MV-4-11 (cell line): ENCODE results near the gene FAM200C.
"Not testable (repeated sequence)": the region's sequence is repeated elsewhere in the genome, so short reads cannot be mapped to it uniquely, and the experiment has no call there.

Experiments
- DNase-seq: peaks from one replicate; lab custom pipeline; 2025; lab: John Stamatoyannopoulos, UW

The FAM200C gene

DNA sequence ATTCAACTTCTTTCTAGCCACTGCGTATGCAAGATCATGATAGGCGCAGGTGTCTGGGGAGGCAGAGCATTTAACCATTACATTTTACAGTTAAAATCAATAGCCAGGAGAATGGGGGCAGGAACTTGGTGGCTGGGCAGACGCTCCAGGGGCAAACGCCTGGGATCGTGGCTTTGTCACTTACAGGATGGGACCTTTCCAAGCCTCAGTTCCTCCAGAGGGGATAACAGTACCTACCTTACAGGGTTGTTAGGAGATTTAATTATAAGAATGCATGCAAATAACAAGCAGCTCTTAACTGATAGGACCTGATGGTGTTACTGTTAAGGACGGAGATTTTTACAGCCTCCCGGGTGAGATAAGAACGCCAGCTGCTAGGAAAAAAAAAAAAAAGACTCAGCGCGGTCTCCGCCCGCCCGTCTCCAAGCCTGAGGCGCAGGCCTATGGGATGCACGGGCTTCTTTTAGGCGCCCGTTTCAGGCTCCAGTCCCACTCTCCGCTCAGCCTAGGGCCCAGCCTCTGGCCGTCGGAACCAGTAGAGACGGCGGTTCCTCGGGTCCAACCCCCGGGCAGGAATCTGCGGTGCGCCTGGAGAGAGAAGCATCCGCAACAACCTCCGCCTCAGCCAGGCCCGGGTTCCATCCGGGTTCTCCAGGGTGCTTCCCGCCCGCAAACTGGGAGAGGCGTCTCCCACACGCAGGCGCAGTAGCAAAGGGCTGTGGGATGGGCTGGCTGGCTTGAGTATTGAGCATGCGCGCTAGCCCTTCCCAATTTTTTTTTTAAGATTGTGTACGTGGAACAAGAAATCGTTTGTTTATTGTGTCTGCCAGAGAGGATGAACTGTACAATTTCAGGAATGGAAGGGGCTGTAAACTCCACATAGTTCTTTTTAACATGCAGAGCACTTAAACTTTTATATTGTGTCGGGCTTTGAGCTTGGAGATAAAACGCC is at the start of gene FAM200C:
FAM200C (minus strand) TSS at position 653 of the 952 bp plus-strand sequence. CDS start 4,564 bp downstream, outside the sequence.
- peak; percentile 84 for DNase-seq

DNA sequence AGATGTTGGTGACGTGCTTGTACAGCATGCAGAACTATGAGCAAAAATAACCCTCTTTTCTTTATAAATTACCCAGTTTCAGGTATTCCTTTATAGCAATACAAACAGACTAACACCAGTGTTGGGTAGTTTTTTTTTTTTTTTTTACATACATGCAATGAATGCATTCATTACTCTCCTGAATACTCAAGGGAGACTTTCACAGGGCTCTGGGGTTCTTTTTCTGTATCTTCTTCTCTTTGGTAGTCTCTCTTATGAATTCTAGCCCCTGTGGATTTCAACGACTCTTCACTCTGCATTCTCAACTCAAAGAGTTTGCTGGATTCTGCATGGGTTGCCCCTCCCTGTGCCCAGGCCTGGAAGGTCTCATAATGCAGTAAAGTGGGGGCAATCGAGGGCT is 49.6 kb upstream of the FAM200C start:
- DNase-seq: no peak

DNA sequence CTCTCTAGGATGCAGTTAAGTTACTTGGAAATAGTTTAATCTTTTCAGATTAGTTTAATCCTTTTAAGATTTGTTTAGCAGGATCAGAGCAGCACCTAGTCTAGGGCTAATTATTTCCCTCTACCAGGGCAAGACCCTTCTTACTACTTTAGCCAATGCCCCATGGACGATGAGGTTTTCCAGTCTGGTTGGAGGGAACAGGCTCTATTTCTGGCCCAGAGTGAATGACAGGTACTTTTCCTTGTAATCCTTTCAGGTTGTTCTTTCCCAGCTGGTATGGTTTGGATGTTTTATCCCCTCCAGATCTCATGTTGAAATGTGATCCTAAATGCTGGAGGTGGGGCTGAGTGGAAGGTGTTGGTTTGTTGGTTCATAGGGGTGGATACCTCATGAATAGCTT is 49.0 kb upstream of the FAM200C start:
- no peak for DNase-seq

DNA sequence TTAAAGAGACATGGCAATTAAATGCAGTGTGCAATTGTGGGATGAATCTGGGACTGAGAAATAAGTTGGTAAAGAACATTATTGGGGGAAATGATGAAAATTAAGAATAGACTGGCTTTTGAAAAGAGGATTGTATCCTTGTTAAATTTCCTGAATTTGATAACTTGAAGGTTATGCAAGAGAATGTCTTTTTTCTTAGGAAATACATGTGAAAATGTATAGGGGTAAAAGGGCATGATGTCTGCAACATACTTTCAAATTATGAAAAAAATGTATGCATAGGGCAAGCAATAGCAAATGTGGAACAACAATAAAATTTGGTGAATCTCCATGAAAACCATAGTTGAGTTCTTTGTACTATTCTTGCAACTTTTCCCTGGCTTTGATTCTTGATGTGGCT is 45.9 kb upstream of the FAM200C start:
- DNase-seq: no peak

DNA sequence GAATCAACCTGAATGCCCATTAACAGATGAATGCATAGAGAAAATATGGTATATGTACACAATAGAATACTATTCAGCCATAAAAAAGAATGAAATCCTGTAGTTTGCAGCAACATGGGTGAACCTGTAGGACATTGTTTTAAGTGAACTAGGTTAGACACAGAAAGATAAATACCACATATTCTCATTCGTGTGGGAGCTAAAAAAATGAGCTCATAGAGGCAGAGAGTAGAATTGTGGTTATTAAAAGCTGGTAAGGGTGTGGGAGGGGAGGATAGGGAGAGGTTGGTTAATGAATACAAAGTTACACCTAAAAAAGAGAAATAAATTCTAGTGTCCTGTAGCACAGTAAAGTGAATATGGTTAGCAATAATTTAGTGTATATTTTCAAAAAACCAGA is 45.3 kb upstream of the FAM200C start:
- no peak for DNase-seq

DNA sequence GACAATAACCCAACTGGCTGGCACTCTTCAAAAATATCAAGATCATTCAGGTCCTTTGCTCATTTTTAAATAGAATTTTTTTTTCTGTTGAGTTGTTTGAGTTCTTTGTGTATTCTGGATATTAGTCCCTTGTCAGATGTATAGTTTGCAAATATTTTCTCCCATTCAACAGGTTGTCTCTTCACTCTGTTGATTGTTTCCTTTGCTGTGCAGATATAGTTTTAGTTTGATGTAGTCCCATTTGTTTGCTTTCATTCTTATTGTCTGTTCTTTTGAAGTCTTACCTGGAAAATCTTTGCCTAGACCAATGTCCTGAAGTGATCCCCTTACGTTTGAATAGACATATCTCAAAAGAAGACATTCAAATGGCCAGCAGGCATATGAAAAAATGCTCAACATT is 44.6 kb upstream of the FAM200C start:
- DNase-seq: no peak

DNA sequence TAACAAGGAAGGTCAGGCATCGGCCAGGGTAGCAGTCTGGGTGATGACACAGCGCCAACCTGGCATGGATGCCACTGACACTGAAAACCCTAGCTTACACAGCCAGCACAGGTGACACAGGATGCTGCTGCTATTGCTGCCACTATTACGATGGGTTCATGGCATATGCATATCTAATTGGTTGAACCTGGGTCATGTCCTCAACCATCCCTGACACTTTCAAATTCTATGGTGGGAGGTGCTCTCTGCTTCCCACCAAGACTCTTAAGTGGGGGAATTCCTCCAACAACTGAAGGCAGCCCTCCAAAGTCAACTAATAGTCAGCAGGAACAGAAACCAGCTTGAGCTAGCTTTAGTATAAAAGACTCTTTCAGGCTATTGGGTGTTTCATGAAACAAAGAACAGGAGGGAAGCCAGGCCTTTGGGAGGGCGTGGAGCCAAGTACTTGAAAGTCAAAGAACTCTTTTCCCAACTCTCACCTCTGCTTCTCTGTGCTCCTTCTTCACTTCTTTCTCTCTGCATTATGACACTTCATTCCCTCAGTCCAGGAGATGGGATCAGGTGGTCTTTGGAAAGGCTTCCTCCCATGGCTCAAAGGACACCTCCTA is 43.1 kb upstream of the FAM200C start:
- DNase-seq: no peak

DNA sequence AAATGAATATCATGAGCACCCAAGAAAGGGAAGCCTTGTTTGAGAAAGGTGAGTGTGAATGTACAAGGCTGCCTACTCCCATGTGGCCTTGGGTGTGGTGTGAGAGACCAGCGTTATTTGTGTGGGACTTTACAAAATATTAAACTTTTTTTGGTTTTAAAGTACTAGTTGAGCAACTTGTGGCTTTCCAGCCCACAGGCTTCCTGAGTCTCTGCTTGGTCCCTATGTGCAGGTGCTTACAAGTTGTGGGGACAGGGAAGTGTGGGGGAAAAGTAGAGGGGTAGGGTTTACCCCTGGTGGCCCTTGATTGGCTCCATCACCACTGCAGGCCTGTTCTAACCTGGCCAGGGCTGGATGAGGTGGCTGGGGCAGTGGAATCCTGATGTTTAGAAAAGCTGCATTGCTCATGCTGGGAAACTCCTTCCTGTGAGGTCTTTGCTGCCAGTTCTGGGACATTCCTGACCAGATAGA is 41.5 kb upstream of the FAM200C start:
- no peak for DNase-seq

DNA sequence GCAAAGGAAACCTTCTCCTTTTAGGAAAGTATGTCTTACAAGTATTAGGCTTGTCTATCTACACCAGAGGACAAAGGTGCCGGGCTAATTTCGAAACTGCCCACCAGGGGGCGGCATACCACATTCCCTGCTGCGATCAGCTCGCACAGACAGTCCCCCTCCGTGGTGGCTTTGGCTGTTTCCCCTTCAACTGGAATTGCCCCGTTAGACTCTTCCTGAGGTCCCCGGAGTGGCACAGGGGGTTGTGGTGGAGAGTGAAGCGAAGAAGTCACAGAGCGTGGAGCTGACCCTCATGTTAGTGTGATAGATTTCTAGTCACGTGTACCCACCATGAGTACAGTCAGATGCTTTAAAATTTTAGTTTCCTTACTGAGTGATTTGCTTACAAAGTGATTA is 39.3 kb upstream of the FAM200C start:
- DNase-seq: peak; percentile 65

DNA sequence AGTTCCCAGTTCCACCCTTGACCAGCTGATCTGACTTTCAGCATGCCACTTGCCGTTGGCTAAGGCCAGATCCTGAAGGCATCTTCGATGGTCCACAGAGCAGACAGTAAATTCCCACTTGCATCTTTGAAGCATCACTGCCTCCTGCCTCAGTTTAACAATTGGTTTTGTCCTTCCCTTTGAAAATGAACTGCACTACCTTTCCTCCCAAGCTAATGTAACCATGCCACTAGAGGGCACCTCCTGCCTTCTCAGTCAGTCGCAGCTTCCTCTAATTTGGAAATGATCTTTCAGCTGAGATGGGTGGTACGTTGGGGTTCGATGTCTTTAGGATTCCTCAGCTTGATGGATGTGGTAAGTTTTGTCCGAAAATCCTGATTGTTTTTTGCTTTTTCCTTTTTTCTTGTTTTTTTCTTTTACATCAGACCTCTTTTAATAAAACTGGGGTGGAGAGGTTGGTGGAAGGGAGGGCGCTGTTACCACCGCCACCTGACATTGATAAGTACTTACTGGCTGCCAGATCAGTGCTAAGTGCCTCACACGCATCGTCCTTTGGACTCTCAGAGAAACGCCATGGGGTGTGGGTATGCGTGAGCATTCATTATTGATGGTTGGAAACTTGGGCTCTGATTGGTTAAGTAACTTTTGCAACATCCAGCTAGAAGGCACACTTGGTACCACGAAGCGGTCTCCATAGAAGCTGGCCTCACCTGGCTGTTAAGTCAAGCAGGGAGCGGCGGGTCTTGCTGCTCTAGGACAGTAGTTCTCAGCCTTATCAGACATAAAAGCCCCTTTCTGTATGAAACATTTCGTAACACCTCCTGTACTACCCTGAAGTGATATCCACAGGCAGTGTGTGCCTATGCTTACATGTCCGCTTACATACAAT is 38.7 kb upstream of the FAM200C start:
- DNase-seq: peak; percentile 47

DNA sequence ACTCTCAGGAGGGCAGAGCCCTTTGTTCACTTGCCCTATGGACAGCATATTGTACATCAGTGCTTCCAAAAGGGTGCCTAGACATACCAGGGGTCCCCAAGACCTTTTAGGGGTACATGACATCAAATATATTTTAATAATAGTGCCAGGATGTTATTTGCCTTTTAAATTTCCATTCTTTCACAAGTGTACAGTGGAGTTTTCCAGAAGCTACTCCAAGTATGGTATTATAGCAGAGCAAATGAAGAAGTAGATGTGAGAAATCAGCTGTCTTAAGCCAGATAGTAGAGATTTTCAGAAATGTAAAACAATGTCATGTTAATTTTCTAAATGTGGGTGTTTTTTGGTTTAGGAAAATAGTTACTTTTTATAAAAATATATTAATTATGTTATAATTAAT is 37.4 kb upstream of the FAM200C start:
- no peak for DNase-seq

DNA sequence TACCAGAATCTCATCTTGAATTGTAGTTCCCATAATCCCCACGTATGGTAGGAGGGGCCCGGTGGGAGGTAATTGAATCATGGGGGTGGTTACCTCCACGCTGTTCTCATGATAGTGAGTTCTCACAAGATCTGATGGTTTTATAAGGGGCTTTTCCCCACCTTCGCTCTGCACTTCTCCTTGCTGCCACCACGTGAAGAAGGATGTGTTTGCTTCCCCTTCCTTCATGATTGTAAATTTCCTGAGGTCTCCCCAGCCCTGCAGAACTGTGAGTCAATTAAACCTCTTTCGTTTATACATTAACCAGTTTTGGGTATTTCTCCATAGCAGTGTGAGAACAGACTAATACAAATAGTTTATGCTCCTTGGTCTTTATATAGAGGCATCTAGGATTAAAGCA is 36.8 kb upstream of the FAM200C start:
- DNase-seq: not testable (repeated sequence)

DNA sequence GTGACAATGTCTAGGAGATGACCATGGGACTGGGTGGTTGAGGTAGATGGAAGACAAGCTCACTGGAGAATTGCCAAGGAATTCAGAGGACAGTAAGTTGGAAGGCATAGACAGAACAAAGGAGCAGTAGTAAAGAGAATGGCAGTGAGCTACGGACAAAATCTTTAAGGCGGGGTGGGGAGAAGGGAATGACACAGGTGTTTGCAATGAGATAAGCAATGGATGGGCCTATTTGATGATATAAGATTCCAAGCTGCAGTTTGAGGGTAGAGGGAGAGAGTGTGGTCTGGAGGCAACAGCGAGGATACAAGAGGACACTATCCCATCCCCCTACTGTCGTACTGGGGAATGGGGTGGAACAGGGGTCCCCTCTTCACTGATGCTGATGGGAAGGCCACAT is 36.2 kb upstream of the FAM200C start:
- no peak for DNase-seq

DNA sequence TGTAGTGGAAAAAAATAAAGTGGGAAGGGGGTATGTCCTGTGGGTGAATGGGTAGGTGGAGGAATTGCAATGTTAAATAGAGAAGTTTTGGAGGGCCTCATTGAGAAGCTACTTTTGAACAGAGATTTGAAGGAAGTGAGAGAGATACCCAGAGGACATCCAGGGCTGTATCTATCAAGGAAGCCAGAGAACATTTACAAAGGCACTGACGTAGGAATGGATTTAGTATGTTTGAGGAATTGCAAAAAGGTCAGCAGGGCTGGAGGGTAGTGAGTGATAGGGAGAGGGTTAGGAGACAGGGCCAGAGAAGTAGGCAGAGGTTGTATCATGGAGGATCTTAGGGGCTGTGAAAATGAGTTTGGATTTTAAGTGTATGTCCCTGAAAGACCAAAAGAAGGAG is 35.7 kb upstream of the FAM200C start:
- DNase-seq: no peak

DNA sequence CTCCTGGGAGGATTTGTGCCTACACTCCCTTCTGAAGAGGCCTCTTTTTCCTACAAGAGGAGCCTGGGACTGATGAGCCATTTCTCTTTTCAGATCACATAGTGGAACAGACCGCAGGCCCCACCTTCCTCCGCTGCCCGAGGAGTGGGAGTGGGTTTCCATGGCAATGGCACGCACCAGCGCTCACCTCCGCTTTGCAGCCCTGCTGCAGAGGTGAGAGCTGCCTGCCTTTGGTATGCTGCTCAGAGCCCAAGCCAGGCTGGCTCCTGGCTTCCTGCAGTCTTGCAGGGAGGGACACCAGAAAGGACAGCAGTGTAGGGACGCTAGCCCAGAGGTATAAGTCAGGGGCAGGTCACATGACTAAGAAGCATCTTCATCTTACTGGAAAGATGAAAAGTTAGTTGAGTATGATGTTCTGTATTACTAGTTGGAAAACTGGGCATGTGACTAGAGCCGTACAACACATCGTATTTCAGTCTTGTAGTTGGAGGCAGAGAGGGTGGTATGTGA is 34.2 kb upstream of the FAM200C start:
- DNase-seq: no peak

DNA sequence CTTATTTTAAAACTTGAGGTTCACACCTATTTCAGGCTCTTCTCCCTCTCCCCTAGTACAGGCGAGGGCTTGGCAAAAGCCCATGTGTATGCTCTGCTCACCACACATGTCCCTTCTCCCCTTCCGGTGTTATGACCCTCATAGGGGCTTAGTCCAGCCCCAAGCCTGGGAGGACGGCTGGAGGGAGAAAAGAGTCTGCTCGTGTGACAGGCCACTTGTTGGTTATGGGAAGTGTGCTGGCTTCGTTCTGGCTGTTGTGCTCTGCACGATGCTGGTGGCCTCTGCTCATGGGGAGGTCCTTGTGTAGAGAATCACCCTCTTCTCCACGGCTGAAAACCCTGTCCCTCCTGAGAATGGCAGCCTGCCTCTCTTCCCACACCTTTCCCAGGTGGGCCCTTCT is 32.9 kb upstream of the FAM200C start:
- DNase-seq: no peak

DNA sequence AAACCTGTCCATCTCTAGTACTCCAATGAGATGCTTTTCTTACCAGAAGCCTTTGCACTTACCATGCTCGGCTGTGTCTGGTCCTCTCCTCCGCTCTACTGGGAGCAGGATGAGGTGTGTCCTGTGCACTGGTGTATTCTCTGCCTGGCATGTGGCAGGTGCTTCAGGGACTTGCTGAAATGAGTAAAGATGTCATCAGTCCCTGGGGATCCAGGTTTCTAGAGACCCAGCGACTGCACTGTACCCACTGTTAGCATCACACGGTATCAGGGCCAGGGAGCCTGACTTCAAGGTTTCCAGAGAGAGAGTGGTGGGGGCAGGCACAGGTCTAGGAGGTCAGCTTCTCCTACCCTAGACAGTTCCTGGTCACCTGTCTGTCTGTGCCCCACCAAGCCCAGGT is 32.3 kb upstream of the FAM200C start:
- DNase-seq: no peak

DNA sequence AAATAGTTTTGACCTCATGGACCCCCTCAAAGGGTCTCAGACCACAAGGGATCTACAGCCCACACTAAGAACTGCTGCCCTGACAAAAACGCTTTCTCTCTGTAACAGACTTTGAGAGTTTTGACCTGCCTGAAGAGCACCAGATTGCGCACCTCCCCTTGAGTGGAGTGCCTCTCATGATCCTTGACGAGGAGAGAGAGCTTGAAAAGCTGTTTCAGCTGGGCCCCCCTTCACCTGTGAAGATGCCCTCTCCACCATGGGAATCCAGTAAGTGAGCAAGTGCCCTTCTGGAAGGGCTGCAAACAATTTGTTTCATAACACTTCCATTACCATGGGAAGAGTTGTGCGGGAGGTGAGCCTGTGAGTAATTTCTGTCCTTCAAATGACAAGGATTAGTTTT is 27.8 kb upstream of the FAM200C start:
- no peak for DNase-seq

DNA sequence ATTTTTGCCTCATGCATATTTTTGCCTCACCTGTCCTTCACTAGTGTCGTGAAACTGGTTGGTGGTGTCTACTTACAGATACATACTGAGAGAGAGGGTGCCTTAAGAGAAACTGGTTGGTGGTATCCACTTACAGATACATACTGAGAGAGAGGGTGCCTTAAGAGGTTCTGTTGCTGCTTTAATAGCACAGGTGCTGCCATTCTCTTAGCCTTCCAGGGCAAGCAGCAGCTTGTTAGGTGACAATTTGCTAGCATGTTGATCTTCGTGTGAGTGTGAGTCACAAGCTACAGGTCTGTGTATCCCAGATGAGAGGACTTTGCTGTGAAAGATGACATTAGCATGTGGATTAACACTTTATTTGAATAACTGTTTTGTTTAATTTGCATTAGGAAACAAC is 23.2 kb upstream of the FAM200C start:
- DNase-seq: no peak

DNA sequence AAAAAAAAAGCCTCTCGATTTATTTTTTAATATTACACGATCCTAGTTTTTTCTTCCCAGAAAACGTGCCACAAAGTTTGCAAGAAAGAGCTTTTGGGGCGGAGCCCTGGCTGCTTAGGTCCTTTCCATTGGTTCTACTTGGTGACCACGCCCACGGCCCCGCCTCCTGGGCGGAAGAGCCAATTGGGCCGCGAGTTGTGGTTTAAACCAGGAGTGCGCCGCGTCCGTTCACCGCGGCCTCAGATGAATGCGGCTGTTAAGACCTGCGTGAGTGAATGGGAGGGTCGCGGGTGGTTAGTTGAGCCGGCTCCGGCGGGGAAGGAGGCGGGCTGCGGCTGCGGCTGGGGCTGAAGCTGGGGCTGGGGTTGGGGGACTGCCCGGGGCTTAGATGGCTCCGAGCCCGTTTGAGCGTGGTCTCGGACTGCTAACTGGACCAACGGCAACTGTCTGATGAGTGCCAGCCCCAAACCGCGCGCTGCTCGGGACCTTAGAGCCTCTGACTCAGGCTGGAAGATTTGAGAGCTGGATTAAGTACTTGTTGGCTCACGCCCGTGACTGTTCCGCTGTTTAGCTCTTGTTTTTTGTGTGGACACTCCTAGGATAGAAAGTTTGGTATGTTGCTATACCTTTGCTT is 21.9 kb upstream of the FAM200C start, which contains the start of gene PTTG1:
PTTG1 (plus strand) TSS at position 231 of the 634 bp plus-strand sequence. CDS start 458 bp downstream, outside the sequence.
- DNase-seq: peak; percentile 97

DNA sequence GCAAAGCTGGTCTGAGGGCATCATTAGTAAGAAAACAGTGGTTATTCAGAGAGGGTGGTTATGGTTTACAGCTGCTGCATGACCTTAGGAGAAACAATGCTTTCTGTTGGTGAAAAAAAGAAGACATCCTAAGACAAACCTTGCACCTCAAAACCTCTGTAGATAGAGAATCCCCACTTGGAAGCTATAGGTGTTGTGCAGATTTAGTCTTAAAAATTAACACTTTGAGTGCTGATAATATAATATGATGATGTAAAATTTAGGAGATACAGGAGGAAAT is 20.4 kb upstream of the FAM200C start:
- DNase-seq: no peak
